HG02588 (cell line): Measurements from ENCODE around the gene DEFB124.
"Not testable (repeated sequence)": the region's sequence is repeated elsewhere in the genome, so short reads cannot be mapped to it uniquely, and the experiment has no call there.

Experiments
- ATAC-seq: cut with Tn5 transposase; IDR thresholded peaks from one replicate; pipeline ENCODE4 v1.9.1; 2021; ENCODE audit warnings: mild to moderate bottlenecking, moderate library complexity; ENCODE audit not compliant: unreplicated experiment

DEFB124 gene

DNA sequence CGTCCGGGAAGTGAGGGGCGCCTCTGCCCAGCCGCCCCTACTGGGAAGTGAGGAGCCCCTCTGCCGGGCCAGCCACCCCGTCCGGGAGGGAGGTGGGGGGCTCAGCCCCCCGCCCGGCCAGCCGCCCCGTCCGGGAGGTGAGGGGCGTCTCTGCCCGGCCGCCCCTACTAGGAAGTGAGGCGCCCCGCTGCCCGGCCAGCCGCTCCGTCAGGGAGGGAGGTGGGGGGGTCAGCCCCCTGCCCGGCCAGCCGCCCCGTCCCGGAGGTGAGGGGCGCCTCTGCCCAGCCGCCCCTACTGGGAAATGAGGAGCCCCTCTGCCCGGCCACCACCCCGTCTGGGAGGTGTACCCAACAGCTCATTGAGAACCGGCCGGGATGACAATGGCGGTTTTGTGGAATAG is 47.4 kb downstream of the DEFB124 start:
- ATAC-seq: not testable (repeated sequence)

DNA sequence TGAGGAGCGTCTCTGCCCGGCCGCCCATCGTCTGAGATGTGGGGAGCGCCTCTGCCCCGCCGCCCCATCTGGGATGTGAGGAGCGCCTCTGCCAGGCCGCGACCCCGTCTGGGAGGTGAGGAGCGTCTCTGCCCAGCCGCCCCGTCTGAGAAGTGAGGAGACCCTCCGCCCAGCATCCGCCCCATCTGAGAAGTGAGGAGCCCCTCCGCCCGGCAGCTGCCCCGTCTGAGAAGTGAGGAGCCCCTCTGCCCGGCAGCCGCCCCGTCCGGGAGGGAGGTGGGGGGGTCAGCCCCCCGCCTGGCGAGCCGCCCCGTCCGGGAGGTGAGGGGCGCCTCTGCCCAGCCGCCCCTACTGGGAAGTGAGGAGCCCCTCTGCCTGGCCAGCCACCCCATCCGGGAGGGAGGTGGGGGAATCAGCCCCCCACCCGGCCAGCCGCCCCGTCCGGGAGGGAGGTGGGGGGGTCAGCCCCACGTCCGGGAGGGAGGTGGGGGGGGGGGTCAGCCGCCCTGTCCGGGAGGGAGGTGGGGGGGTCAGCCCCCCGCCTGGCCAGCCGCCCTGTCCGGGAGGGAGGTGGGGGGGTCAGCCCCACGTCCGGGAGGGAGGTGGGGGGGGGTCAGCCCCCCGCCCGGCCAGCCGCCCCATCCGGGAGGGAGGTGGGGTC is 47.9 kb downstream of the DEFB124 start:
- not testable (repeated sequence) for ATAC-seq

DNA sequence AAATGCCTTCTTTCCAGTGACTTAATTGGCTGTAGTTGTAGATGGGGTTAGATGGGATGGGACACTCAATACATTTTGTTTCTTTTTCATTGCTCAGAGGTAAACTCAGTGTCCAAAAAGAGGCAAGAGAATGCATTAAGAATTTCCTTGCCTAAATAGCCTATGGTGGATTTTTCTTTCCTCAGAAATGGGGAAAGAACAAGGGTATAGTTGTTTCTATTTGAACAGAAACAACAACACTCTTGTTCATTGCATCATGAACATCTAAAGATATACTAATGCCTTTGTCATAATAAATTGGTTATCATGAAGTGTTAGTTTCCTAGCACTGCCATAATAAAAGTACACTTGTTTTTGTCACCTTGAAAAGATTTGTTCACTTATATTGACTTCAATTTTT is 49.1 kb downstream of the DEFB124 start:
- no peak for ATAC-seq

DNA sequence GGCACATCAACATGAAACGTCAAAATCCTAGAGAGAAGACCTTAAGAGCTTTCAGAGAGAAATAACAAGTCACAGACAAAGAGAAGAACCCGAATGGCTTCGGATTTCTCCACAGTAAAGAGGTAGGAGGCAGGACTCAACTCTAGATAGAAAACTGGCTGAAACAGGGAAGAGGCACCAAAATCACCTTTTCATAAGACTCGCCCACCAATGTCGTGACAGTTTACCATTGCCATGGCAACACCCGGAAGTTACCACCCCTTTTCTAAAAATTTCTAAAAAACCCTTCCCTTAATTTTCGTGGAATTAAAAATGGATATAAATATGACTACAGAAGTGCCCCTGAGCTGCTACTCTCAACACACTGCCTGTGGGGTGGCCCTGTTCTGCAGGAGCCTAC is 56.6 kb downstream of the DEFB124 start:
- no peak for ATAC-seq

DNA sequence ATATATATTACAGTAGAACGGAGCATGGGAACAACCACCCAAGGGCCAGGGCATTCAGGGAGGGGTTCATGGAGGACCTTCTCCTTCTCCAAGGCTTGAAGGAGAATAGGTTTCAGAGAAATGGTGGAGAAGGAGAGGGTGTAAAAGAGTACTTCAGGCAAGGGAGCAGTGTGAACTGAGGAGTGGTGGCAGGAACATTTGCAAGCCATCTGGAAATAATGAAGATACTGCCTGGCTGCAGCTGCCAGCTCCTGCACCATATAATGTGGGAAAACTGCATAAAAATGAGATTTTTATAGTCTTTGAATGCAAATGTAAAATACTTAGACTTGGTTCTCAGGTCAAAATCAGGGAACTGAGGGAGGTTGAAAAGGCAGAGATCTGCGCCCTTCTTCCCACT is 59.3 kb downstream of the DEFB124 start:
- ATAC-seq: no peak
